Calu3 (cell line): ENCODE data around the gene RET. TPM values are rescaled to one million over a fixed set of nuclear protein-coding genes. Genes with fewer than 3 reads are reported as not detected.

ENCODE experiments used
- BruUV-seq: library from RNA; stranded (reverse); fragments of 400-500 nt; replicated peaks from 2 replicates; lab custom pipeline; 2021; lab: Mats Ljungman, UMichigan
- CTCF ChIA-PET: fragments of 300-600 bp; sonication (Branson Sonifier 250); formaldehyde crosslinking; loops from one replicate; lab custom pipeline; 2022; ENCODE audit warnings: antibody characterized with exemption; lab: Charles Lee
- DNase-seq: peaks from one replicate; pipeline ENCODE4 v3.0.0; 2022
- H3K27ac Mint-ChIP-seq: one replicate; pipeline ENCODE4 v1.8.0; 2022; ENCODE audit warnings: mixed read lengths; ENCODE audit not compliant: unreplicated experiment
- H3K27me3 Mint-ChIP-seq: one replicate; pipeline ENCODE4 v1.8.0; 2022; ENCODE audit warnings: mixed read lengths; ENCODE audit not compliant: unreplicated experiment
- H3K36me3 Mint-ChIP-seq: one replicate; pipeline ENCODE4 v1.8.0; 2022; ENCODE audit warnings: mild to moderate bottlenecking, moderate library complexity, mixed read lengths; ENCODE audit not compliant: insufficient read depth, unreplicated experiment
- H3K4me1 Mint-ChIP-seq: one replicate; pipeline ENCODE4 v1.8.0; 2022; ENCODE audit warnings: mild to moderate bottlenecking, low read depth, mixed read lengths; ENCODE audit not compliant: unreplicated experiment
- H3K4me3 Mint-ChIP-seq: one replicate; pipeline ENCODE4 v1.8.0; 2022; ENCODE audit warnings: mild to moderate bottlenecking, low read depth, moderate library complexity, mixed read lengths; ENCODE audit not compliant: unreplicated experiment
- H3K9me3 Mint-ChIP-seq: one replicate; pipeline ENCODE4 v1.8.0; 2022; ENCODE audit warnings: low read depth, mixed read lengths; ENCODE audit not compliant: unreplicated experiment
- CTCF ChIP-seq: fragments of 200-600 bp; IDR thresholded peaks from one replicate; pipeline ENCODE4 v1.8.0; 2022; ENCODE audit warnings: antibody characterized with exemption; ENCODE audit not compliant: unreplicated experiment
- intact Hi-C: fragments of 100-400 bp; cut with micrococcal nuclease; formaldehyde crosslinking; loops from one replicate; pipeline ENCODE4 v1.10.0; 2022; ENCODE audit not compliant: unreplicated experiment
- total RNA-seq: library from RNA; stranded (reverse); gene quantifications from 2 replicates; pipeline ENCODE4 v1.2.3, GENCODE V29; 2022

The RET gene
- total RNA-seq, 1 experiment from 2014 or later = not detected

- no peak for TF ChIP-seq CTCF
- CTCF ChIA-PET = no interaction called here
- DNase-seq = no peak
- peaks cover 52% of the 10 kb centered on the region for H3K27me3 Mint-ChIP-seq
- intact Hi-C loops = no loop called here
- H3K36me3 Mint-ChIP-seq = no peaks in the 10 kb centered on the region
- BruUV-seq = no TSS peak
- no peaks in the 10 kb centered on the region for H3K4me1 Mint-ChIP-seq
- no peaks in the 10 kb centered on the region for H3K9me3 Mint-ChIP-seq
- no peak overlapping the region for H3K27ac Mint-ChIP-seq
- H3K4me3 Mint-ChIP-seq = no peak overlapping the region
Measured at GRCh38 chr10:43043773-43044447, 33.0 kb upstream of the RET start.

- Mint-ChIP-seq H3K27me3 (peaks cover 57% of the 10 kb centered on the region), H3K9me3 (no peaks in the 10 kb centered on the region), H3K36me3 (no peaks in the 10 kb centered on the region), H3K27ac (no peak overlapping the region), H3K4me3 (no peak overlapping the region), H3K4me1 (no peaks in the 10 kb centered on the region)
- CTCF ChIA-PET = no interaction called here
- intact Hi-C loops = no loop called here
- BruUV-seq = no TSS peak
- no peak for DNase-seq
- TF ChIP-seq CTCF = no peak
Measured at GRCh38 chr10:43044448-43044921, 32.4 kb upstream of the RET start.

GRCh38 chr10:43044961-43045621, 31.8 kb upstream of the RET start:
- H3K4me1 Mint-ChIP-seq = no peaks in the 10 kb centered on the region
- CTCF ChIA-PET = no interaction called here
- H3K9me3 Mint-ChIP-seq = no peaks in the 10 kb centered on the region
- no TSS peak for BruUV-seq
- TF ChIP-seq CTCF = no peak
- no peak overlapping the region for H3K27ac Mint-ChIP-seq
- peaks cover 59% of the 10 kb centered on the region for H3K27me3 Mint-ChIP-seq
- no peak overlapping the region for H3K4me3 Mint-ChIP-seq
- DNase-seq = no peak
- no peaks in the 10 kb centered on the region for H3K36me3 Mint-ChIP-seq
- intact Hi-C loops = no loop called here

- no peak for TF ChIP-seq CTCF
- no peak overlapping the region for H3K27ac Mint-ChIP-seq
- intact Hi-C loops = no loop called here
- no TSS peak for BruUV-seq
- H3K4me3 Mint-ChIP-seq = no peak overlapping the region
- no peaks in the 10 kb centered on the region for H3K9me3 Mint-ChIP-seq
- peaks cover 59% of the 10 kb centered on the region for H3K27me3 Mint-ChIP-seq
- DNase-seq = no peak
- no peaks in the 10 kb centered on the region for H3K36me3 Mint-ChIP-seq
- no peaks in the 10 kb centered on the region for H3K4me1 Mint-ChIP-seq
- CTCF ChIA-PET = no interaction called here
Measured at GRCh38 chr10:43045631-43046287, 31.1 kb upstream of the RET start.
